GM18858 (cell line): ENCODE data around the gene GATC.

Experiments used
- ATAC-seq: cut with Tn5 transposase; IDR thresholded peaks from one replicate; pipeline ENCODE4 v1.9.1; 2021; ENCODE audit not compliant: unreplicated experiment

GATC gene, protein sequence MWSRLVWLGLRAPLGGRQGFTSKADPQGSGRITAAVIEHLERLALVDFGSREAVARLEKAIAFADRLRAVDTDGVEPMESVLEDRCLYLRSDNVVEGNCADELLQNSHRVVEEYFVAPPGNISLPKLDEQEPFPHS

DNA sequence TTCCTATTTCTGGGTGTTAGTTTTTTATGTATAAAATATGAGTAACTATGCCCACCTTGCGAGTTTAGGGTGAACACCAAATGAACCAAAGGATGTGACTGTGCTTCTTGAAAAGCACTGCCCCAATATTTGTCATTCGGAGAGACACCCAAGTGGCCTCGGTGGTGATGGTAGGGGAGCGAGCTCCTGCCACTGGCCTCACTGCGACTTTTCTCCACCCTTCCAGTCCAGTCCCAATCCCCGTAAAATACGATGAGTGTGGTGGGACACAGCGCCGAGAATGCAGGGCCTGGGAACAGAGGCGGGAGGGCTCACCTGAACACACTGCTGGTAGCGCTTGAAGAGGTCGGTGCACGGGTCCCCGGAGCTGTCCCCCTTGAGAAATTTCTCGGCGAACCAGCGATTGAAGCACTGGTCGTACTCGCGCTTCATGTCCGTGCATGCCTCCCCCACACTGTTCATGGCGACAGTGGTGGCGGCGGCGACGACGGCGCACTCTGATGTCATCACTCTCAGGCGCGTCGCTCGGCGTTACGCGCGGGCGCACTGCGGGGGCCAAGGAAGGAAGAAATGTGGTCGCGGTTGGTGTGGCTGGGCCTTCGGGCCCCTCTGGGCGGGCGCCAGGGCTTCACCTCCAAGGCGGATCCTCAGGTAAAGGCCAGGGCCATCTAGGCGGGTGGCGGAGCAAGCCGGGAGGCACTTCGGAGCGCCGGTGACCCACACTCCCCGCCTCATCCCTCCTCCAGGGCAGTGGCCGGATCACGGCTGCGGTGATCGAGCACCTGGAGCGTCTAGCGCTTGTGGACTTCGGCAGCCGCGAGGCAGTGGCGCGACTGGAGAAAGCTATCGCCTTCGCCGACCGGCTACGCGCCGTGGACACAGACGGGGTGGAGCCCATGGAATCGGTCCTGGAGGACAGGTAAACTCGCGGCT lies at the start of gene GATC, which contains the start of gene TRIAP1:
TSS of gene GATC (plus strand) at position 534 of the 933 bp plus-strand sequence. CDS start at position 571, 37 bp downstream.
TSS of gene TRIAP1 (minus strand) at position 474 of the 933 bp plus-strand sequence. CDS start at position 462, 12 bp downstream.
- ATAC-seq, result peak; percentile 85

GRCh38 chr12:120397824-120398540 lies 48.3 kb upstream of the GATC start:
- no peak for ATAC-seq

GRCh38 chr12:120399531-120399930 lies 46.7 kb upstream of the GATC start:
- no peak for ATAC-seq

DNA sequence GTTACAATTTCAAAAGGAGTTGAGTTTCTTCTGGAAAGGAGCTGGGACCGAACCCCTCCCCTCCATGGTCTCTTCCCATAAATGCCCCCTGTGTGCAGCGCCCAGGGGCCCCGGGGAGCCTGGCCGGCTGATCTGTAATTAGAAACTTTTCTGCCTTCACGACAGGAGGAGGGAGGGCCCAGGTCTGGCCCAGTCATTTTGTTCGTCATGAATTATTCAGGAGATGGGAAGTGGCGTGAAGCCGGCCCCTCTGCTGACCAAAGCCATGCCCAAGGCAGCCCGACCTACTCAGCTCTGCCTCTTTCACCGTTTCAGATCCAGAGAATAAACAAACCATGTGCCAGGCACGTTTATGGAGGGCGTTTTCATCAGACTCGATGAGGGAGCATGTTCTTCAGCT lies 44.0 kb upstream of the GATC start:
- ATAC-seq, result no peak

DNA sequence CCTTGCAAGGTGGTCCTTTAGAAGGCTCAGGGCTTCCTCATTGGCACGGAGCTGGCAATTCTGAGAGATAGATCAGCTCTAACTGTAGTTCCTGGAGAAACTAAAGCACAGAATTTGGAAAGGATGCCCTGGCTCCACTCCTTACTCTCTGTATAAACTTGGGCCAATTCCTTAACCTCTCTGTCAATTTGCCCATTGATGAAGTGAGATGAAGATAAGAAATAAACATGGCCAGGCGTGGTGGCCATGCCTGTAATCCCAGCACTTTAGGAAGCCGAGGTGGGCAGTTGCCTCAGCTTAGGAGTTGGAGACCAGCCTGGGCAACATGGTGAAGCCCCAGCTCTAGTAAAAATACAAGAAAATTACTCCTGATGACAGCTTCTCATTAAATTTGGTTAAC lies 42.4 kb upstream of the GATC start:
- ATAC-seq, result no peak

DNA sequence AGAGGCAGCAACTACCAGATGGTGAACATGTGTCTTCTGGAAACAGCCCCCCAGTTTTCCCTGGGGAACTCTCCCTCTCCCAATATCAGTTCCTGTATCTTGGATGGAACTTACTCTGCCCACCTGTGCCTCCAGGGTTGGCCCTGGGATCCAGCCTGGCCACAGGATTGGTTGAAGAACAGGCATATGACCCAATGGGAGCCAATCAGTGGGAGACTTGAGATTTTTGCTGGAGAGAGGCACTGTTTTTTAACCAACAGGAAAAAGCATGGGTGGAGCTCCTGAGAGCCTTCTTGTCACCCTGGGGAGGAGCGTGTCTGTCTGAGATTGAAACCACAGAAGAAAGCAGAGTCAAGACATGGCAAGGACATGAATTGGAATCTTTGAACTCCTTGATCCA lies 42.0 kb upstream of the GATC start:
- ATAC-seq, result no peak

DNA sequence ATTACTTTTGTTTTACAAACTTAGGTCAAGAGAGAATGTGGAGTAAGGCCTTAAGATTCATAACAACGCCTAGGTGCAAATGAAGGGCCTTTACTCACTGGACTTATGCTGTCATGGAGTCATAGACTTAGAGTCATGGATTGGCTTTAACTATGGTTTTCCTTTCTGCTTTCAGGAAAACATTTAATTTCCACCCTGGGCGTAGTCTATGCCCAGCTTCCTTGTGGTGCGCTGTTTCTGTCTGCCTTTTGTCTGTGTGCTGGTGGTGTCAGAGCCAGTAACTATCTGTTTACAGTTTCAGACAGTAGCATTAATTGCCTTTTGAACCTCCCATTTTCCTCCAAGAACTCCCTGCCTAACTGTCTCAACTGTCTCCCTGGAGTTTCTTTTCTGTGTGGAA lies 40.2 kb upstream of the GATC start:
- no peak for ATAC-seq

DNA sequence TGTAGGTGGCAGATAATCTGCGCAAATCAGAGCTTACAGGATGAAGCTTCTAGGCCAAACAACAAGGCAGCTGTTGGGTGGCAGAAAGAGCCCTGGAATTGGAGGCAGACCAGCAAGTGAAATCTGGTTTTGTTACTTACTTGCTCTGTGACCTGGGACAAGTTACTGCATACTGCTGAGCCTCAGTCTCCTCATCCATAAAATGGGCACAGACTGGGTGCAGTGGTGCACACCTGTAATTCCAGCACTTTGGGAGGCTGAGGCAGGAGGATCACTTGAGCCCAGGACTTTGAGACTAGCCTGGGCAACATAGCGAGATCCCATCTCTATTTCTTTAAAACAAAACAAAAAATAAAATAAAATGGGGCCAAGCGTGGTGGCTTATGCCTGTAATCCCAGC lies 39.7 kb upstream of the GATC start:
- ATAC-seq, result no peak

- no peak for ATAC-seq
Measured at GRCh38 chr12:120408771-120409170, 37.5 kb upstream of the GATC start.

DNA sequence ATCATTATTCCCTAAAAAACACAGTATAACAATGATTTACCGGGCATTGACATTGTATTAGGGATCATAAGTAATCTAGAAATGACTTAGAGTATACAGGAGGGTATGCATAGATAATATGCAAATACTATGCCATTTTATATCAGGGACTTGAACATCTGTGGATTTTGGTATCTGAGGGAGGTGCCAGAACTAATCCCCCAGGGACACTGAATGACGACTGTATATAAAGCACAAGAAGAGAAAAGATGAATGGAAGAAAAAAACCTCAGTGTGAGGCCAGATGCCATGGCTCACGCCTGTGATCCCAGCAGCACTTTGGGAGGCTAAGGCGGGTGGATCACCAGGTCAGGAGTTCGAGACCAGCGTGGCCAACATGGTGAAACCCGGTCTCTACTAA lies 33.8 kb upstream of the GATC start:
- ATAC-seq, result no peak

DNA sequence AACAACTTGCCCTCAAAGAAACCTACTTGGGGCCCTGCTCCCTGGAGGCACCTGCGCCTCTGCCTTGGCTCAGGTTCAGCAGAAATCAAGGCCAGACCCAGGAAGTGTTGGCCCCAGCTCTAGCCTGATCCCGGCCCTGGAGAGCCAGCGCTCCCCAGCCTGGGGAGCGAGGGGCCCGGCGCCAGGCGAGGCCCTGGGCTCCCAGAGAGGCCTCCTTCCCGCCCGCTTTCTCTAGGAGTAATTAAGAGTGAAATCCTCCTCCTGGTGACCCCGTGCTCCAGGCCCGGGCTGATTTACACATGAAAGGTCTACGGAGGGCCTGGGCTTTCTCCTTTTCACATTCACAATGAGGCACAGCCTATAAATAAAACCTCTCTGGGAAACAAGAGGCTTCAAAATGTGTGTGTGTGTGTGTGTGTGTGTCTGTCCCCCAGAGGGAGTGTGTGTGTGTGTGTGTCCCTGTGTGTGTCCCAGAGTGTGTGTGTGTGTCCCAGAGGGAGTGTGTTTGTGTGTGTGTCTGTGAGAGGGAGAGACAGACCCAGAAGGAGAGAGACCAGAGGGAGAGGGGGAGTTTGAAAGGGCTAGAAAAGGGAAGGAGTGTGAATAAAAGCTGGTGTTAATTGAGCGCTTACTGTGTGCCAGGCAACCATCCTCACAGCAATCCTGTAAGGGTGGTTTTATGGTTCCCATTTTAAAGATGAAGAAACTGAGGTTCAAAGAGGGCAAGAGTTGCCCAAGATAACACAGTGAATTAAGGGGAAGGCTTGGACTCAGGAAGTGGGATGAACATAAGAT lies 32.1 kb upstream of the GATC start:
- no peak for ATAC-seq

- ATAC-seq, result no peak
Measured at GRCh38 chr12:120416490-120417216, 29.6 kb upstream of the GATC start.

DNA sequence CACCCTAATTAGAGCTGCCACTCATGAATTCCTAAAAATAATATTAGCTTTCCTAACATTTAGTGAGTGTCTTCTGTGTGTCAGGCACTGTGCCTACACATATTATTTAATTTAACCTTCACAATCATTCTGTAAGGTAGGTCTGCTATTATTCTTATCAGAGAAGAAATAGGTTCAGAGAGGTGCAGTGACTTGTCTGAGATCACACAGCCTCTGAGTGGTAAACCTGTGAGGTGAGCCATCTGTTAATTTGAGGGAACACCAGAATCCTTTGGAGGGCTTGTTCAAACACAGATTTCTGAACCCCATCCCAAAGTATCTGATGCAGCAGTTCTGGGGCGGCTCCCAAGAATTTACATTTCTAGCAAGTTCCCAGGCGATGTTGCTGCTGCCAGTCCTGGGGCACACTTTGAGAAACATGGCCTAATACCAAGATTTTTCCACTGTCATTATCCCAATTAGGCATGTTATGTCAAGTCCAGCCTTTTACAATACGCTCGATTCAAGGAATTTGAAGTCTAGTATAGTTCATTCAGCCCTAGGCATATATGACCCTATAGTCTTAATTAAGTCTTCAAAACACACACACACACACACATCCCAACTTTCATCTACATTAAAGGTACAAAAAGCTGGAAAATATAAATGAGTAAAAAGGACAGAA lies 28.2 kb upstream of the GATC start:
- no peak for ATAC-seq

- no peak for ATAC-seq
Measured at GRCh38 chr12:120421701-120422100, 24.5 kb upstream of the GATC start.

- no peak for ATAC-seq
Measured at GRCh38 chr12:120422892-120423456, 23.3 kb upstream of the GATC start.

DNA sequence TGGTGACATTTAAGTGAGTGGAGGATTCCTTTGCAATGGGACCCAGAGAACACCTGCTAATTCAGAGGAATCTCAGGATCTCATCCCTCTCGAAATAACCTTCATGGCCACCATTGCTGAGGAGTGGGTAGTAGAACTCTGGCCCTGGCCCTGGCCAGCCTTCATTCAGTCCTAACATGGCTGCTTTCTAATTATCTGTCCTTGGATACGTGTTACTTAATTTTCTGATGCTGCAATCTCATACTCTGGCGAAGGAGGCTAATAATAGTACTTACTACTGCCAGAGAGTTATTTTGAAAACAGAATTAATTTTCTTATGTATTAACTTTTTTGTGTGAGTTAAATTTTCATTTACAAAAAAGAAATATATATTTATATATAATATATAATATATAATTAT lies 20.4 kb upstream of the GATC start:
- ATAC-seq, result no peak

GRCh38 chr12:120428597-120429229 lies 17.5 kb upstream of the GATC start:
- ATAC-seq, result no peak

- no peak for ATAC-seq
Measured at GRCh38 chr12:120429368-120429767, 16.9 kb upstream of the GATC start.
